ENCODE data around the gene RIPOR2.

Gene RIPOR2

GRCh38 chr6:24907919-24908649 is 27.7 kb downstream of the RIPOR2 start:
- no peak overlapping the region for H3K27ac ChIP-seq
- TF ChIP-seq, protein P1, sequence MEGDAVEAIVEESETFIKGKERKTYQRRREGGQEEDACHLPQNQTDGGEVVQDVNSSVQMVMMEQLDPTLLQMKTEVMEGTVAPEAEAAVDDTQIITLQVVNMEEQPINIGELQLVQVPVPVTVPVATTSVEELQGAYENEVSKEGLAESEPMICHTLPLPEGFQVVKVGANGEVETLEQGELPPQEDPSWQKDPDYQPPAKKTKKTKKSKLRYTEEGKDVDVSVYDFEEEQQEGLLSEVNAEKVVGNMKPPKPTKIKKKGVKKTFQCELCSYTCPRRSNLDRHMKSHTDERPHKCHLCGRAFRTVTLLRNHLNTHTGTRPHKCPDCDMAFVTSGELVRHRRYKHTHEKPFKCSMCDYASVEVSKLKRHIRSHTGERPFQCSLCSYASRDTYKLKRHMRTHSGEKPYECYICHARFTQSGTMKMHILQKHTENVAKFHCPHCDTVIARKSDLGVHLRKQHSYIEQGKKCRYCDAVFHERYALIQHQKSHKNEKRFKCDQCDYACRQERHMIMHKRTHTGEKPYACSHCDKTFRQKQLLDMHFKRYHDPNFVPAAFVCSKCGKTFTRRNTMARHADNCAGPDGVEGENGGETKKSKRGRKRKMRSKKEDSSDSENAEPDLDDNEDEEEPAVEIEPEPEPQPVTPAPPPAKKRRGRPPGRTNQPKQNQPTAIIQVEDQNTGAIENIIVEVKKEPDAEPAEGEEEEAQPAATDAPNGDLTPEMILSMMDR (conservative IDR thresholded peaks at IDR 0.05): no peak

GRCh38 chr6:24906314-24906713 is 29.4 kb downstream of the RIPOR2 start:
- H3K27ac ChIP-seq: no peak overlapping the region
- TF ChIP-seq, protein P1 (conservative IDR thresholded peaks at IDR 0.05): no peak

DNA sequence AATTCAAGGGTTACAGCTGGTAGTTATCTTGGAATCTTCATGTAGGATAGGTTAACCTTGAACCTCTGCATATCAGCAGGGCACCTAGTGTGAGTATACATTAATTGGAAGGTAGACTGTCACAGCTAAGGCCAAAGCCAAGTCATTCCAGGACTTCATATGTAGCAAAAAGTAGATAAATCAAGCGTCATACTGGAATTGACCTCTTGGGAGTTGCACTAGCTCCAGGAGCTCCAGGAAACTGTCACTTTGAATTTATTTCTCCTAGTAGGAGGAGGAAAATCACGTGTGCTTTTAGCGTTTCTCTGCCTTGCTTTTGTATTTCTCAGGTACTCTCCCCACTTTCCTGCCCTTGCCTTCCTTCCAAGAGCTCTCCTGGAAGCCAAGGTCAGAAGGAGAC is 30.3 kb downstream of the RIPOR2 start:
- H3K27ac ChIP-seq: no peak overlapping the region
- TF ChIP-seq, protein P1 (conservative IDR thresholded peaks at IDR 0.05): no peak

DNA sequence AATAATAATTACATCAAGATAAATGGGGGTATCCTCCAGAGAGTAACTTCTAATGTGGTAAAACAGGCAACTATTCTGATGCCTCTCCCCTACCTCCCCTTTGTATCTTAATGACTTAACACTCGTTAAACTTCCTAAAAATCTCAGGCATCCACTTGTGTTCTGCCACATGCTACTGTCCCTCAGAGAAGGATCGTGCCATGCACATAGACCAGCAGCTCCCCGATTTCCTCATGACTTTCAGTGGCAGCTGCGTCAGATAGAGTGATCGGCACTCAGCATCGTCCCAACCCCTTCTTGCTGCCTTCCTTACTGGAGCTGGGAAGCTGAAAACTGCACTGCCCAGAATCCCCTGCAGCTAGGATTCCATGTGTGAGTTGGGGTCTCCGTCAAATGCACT is 32.1 kb downstream of the RIPOR2 start:
- no peak overlapping the region for H3K27ac ChIP-seq
- TF ChIP-seq, protein P1 (conservative IDR thresholded peaks at IDR 0.05): no peak

DNA sequence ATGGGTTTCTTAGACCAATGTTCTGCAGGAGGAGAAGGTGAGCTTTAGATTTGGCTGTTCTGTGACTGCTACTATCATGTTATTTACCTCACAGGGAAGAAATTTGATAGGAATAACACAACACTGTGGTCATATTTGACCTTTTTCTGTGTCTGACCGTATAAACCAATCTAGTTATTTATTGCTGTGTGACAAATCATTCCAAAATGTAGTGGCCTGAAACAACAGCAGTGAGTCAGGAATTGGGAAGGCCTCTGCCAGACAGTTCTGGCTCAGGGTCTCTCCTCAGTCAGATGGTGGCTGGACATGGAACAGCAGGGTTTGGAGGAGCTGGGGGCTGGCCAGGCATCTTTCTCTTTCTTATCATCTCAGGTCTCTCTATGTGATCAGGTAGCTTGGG is 33.0 kb downstream of the RIPOR2 start:
- TF ChIP-seq, protein P1 (conservative IDR thresholded peaks at IDR 0.05): no peak

DNA sequence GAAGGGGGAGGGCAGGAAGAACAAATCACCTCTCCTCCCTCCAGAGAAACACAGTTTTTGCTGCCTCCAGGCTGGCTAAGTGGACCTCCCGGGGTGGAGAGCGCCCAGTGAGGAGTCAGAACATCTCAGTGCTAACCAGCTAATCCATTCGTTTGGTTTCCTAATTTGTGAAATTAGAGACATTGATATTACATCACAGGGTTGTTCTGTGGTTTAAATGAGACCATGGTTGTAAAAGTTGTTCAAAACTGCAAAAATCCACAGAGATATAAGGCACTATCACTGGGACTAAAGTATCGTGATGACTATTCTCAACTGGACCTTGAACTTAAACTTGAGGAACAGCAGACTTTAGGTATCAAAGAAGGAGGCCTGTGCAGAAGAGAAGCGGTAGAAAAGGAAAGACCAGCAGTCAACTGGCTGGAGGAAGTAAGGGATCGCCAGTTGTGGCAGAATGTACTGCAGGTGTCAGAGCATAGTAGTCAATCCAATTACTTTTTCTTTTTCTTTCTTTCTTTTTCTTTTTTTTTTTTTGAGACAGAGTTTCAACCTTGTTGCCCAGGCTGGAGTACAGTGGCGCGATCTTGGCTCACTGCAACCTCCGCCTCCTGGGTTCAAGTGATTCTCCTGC is 33.9 kb downstream of the RIPOR2 start:
- TF ChIP-seq, protein P1 (conservative IDR thresholded peaks at IDR 0.05): no peak
- no peak overlapping the region for H3K27ac ChIP-seq

More for the DNA sequence above, 33.0 kb downstream of the RIPOR2 start:
- no peak overlapping the region for H3K27ac ChIP-seq

DNA sequence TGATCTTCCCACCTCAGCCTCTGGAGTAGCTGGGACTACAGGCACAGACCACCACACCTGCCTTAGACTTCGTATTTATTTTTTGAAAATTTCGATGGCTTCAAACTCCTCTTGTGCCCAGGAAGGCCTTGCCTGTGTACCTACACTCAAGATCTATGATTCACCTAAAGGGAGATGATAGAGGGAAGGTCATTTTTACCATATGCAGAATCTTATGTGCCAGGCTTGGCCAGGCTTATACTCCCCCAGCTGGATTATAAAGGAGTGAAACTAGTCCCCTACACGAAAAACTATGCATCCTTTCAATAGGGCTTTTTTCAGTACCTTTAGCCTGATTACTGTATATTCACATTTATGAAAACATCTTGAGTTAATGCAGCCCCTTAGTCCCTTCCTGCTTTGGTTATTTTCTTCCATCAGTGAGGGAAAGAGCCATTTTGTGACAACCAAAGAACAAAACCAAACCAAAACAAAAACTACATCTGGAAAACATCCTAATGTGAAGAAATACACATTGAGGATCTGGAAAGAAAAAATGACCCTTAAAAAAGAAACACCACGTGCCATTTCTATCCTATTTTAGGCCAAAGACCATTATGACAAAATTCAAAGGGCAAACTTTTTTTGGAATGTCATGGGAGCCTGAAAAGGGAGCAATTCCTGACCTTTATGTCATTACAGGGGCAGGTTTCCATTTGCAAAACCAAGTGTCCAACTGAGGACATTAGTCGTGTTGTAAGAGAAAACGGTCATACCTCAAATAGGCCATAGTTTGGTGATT is 34.7 kb downstream of the RIPOR2 start:
- TF ChIP-seq, protein P1 (conservative IDR thresholded peaks at IDR 0.05): no peak
- no peak overlapping the region for H3K27ac ChIP-seq

All from VCaP (cell line).